HG03439 (cell line): Measurements from ENCODE around the gene MACROD1.
A peak's percentile ranks its signal among the peaks of the same experiment; 100 is the strongest.
"Not testable (repeated sequence)": the region's sequence is repeated elsewhere in the genome, so short reads cannot be mapped to it uniquely, and the experiment has no call there.

ENCODE experiments used
- ATAC-seq: cut with Tn5 transposase; IDR thresholded peaks from one replicate; pipeline ENCODE4 v1.9.1; 2021; ENCODE audit warnings: mild to moderate bottlenecking, moderate library complexity; ENCODE audit not compliant: unreplicated experiment

MACROD1 gene

DNA sequence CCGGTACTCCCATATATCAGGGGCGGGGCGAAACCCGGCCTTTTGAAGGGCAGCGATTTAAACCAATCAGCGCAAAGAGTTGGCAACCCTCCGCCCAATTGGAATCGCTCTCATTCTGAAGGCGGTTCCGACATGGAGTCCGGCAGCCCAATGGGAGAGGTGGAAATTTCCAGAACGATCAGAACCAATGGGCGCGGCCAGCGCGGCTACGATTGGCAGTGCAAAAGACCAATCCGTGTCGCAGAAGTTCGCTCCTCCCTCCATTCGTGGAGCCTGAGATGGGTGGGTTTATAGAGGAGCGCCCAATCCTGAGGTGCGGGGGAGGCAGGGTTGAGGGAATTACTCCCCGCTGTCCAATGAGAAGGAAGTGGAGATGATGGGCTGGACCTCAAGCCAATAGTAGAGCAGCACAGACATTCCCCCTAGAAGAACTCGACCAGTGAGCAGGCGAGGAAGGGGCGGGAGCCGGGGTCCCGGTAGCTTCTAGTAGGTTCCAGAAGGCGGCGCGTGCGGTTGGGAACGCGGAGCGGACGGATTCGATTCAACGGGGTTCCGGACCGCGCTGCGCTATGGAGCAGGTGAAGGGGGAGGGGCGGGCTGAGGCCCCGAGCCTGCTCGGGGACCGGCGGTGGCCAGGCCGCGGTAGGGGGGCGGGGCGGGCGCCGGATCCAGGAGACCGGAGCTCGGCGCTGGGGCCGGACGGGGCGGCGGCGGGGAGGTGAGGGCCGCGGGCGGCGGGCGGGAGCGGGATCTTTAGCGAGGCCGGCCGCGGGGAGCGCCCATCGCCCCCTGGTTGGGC lies 20.0 kb upstream of the MACROD1 start, which contains the start of gene STIP1:
TSS of gene STIP1 (plus strand) at position 479 of the 799 bp plus-strand sequence. CDS start at position 570, 91 bp downstream.
- peak; percentile 86 for ATAC-seq

DNA sequence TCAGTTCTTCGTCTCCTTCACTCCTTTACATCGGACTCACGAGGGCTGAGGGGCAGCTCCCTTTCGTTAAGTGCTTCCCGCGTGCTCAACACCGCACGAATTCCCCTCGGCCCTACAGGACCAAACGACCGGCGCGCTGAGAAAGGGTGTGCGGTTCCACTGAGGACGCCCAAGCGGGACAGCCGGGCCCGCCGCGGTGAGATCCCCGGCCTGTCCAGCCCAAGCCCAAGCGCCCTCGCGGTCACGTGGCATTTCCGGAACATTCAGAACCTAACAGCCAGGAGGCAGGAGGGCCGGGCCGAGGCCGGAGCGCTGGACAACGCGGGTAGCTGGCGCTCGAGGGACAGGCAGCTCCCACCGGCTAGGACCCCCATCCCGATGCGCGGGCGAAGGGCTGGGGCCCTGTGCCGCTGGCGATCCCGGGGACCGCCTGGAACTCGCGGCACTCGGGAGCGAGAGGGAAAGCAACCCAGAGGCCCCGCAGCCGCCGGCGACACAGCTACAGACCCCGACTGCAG lies 19.3 kb upstream of the MACROD1 start:
- peak; percentile 29 for ATAC-seq

DNA sequence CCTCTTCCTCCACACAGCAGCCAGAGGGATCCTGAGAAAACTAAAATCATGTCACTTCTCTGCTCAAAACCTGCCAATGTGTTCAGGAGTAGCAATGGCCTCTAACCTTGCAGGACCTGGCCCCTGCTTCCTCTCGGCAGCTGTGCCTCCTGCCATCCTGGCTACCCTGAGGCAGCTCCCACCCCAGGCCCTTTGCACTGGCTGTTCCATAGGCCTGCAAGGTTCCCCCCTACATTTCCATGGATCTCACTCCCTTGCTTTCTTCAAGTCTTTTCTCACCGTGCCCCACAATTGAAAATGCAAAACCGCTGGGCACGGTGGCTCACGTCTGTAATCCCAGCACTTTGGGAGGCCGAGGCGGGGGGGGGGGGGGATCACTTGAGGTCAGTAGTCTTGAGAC lies 18.0 kb upstream of the MACROD1 start:
- no peak for ATAC-seq

DNA sequence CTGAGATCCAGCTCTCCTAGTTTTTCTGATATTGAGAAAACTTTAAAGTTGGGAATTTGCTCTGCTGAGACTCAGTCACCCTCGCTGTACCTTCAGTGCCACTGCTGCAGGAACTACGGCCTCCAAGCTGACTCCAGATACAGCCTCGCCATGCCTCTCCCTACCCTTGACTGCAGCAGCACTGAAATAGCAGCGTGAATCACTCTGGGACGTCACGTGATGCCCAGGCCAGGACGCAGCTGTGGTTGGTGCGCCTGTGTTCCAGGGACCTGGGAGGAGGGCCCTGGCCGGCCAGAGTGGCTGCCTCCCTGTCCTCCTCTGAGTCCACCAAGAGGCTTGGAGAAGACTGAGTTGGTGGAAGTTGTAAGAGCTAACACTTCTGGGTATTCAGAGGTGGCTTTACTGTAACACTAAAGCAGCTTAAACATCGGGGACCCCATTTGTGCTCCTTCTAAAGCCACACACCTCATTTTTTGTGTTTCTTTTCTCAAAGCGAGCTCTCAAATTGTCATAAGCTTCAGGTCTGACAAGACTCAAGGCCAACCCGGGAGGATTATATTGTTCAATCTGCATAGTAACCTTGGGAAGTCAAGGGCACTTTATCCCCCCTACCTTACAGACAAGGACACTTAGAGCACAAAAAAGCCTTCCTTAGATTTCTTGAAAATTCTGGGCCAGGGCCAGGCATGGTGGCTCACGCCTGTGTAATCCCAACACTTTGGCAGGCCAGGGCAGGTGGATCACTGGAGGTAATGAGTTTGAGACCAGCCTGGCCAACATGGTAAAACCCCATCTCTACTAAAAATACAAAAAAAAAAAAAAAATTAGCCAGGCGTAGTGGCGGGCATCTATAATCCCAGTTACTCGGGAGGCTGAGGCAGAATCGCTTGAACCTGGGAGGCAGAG lies 15.8 kb upstream of the MACROD1 start:
- no peak for ATAC-seq

DNA sequence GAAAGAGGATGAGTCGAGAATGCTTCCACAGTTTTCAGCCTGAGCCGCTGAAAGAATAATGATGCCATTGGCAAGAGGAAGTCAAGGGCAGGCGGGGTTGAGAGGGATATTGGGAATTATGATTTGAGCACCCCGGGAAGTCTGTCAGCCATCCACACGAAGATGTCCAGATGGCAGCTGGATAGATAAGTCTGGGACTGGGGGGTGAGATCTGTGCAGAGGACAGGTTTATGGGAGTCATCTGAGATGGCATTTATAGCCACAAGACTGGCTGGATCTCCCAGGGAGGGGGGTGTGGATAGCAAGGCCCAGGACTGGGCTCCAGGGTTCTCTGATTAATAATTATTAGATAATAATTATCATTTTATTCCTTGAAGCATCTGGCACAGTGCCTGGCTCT lies 15.0 kb upstream of the MACROD1 start:
- no peak for ATAC-seq

DNA sequence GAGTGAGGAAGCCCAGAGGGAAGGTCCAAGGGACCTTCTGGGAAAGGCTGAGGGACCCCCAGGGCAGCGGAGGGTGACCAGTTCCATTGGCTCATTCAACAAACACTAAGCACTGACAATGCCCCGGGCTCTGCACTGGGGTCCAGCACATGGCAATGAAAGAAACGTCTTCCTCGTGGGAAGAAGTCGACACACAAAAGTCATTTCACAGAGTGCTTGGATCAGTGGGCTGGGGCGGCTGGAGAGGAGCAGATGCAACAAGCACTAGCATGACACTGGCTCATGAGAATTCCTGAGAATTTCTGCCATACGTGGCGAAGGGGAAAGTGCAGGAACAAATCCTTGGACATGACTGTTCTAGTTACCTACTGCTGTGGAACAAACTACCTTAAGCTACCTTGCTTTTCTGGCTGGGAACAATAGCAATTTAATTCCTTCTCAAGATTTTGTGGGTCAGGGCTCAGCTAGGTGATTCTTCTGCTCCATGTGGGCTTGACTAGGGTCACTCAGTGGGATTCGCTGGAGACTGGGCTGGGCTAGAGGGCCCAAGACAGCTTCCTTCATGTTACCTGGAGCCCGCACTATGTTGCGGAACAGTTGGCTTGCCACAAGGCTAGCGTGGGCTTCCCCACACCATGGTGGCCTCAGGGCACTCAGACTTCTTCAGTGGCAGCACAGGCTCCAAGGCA lies 13.2 kb upstream of the MACROD1 start:
- ATAC-seq, result no peak

DNA sequence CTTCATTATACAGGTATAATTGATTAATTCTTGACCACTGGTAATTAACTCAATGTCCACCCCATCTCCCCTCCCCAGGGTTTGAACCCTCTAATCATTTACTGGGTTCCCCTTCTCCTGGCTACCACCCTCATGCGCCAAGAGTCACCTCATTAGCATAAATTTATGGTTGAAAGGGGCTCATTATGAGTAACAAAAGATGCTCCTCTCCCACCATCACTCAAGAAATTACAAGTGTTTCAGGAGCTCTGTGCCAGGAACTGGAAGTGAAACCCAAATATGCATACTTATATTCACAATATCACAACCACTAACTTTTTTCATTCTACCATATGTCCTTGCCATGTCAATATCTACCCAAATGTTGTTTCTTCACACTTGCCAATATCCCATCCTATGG lies 12.3 kb upstream of the MACROD1 start:
- no peak for ATAC-seq

DNA sequence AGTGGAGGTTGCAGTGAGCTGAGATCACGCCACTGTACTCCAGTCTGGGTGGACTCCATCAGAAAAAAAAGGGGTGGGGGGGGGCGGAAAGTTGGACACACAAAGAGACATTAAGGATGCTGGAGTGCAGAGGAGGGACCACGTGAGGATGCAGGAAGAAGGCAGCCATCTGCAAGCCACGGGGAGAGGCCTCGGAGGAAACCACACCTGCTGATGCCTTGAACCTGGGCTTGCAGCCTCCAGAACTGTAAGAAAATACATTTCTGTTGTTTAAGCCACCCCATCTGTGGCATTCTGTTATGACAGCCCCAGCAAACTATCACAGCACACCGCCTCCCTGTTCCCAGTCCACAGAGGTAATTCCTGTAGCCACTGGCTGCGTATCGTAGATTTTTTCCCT lies 10.8 kb upstream of the MACROD1 start:
- no peak for ATAC-seq

DNA sequence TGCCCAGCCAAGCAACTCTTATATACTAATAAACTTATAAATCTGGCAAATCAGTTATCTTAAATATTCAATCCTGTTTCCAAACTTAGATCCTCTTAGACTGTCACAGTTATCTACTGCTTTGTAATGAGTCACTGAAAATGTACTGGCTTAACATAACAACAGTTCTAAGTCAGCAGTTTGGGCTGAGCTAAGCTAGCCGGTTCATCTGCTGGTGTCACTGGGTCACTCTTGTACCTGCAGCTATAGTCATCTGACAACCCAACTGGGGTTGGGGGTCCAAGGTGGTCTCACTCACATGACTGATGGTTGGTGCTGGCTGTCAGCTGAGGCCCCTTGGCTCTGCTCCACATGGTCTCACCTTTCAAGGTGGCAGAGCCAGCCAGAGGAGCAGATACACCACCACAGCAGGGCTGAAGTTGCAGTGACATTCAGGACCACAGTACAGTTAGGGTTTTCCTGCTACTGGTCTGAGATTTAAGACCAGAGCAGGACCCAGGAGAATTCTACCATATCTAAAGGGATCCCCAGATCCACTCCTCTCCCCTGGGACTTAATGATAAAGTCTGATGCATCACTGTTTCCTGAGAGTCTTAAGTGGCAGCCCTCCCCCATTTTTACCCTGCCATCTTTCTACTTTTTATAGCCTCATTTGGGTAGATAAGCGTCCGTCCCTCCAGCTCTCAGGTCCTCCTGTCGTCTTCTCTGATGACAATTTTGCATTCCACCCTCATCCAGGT lies 7.9 kb upstream of the MACROD1 start:
- ATAC-seq, result no peak

DNA sequence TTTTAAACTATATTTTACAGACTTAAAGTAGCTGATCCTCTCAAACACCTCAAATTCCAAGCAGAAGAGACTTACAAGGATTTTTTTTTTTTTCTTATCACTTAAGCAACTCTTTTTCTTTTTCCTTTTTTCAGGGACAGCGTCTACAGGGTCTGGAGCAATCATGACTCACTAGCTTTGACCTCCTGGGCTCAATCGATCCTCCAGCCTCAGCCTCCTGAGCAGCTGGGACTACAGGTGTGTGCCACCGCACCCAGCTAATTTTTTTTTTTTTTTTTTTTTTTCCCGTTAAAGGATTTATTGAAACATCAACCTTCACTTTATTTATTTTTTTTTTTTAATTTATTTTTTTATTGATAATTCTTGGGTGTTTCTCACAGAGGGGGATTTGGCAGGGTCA lies 4.5 kb upstream of the MACROD1 start:
- no peak for ATAC-seq

DNA sequence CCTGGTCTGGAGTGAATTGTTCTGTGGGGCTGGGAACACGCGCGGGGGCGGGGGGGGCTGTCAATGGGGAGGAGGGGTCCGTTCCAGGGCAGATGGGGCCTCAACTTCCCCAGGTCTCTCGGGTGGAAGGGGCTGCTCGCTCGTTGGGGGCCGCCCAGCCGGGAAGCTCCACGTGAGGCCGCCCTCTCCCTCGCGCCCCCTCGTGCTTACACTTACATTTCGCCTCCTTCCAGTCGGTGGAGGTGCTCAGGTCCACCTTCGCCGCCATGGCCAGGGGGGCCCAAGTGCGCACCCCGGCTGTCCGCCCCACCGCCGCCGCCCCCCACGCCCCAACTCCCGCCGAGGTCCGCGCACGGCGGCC lies 452 bp downstream of the MACROD1 start:
- ATAC-seq, result no peak

DNA sequence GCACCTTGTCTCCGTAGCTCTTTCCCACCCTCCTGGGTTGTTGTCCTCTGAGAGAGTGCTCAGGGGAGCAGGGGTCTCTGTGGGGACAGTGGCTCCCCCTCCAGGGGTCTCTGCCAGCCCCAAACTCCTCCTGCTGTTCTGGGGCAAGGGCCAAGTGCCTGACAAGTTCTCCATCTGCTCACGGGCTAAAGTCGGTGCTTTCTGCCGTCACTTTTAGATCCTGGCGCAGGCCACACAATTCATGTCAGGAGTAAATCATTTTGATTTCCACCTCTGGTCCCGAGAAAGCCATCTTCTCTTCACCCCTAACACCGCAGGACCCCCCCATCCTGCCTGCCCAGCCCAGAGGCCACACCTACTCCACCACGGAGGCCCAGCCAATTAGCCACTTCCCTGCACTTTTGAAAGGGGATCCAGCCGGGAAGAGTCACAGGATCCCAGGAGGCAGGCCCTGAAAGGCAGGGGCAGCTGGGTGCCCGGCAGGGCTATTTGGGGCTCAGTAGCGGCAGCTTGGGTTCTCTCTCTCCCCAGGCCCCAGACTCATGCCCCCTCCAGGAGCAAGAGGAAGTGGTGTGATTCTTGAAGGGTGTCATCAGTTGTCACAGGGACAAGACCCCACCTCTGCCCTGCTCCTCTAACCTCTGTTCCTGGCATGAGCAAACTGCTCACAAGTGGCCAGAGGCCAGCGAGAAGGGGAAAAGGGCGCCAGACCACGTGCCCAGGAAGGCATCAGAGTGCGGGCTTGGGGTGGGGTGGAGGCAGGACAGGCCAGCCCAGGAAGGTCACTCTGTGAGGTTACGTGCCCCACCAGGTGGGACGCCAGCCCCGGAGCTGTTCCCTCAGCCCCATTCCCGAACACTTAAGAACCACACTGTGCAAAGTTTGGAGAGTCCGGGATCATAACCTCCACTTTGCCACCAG lies 1.3 kb downstream of the MACROD1 start:
- ATAC-seq, result no peak

DNA sequence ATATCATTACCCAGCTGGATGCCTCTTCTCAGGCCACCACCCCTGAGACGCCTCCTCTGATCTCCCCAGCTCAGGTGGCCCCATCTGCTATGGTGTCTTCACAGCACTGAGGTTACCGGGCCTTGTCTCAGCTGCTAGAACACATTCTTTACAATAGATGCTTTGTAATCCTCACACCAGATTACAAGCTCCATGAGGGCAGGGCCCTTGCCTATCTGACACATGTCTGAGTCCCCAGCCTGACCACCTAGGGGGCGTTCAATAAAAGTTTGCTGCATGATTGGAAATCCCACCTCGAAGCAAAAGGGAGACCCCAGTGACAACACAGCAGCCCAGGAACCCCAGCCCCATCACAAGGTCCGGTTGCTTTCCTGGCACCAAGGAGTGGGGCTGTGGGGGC lies 2.0 kb downstream of the MACROD1 start:
- ATAC-seq, result no peak

DNA sequence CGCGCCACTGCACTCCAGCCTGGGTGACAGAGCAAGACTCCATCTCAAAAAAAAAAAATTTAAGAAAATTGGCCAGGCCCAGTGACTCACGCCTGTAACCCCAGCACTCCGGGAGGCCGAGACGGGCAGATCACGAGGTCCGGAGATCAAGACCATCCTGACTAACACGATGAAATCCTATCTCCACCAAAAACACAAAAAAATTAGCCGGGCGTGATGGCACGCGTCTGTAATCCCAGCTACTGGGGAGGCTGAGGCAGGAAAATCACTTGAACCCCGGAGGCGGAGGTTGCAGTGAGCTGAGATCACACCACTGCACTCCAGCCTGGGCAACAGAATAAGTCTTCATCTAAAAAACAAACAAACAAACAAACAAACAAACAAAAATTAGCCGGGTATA lies 3.1 kb downstream of the MACROD1 start:
- not testable (repeated sequence) for ATAC-seq

DNA sequence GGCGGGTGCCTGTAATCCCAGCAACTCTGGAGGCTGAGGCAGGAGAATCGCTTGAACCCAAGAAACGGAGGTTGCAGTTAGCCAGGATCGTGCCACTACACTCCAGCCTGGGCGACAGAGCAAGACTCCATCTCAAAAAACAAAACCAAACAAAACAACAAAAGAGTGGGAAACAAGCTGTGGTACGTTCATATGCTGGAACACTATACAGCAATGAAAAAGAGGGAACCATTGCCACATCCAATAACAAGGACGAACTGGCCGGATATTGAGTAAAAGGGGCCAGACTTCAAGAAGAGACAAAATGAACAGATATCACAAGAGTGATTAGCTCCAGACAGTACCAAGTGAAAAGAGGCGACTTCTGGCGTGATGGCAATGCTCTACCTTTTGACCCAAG lies 4.9 kb downstream of the MACROD1 start:
- no peak for ATAC-seq

DNA sequence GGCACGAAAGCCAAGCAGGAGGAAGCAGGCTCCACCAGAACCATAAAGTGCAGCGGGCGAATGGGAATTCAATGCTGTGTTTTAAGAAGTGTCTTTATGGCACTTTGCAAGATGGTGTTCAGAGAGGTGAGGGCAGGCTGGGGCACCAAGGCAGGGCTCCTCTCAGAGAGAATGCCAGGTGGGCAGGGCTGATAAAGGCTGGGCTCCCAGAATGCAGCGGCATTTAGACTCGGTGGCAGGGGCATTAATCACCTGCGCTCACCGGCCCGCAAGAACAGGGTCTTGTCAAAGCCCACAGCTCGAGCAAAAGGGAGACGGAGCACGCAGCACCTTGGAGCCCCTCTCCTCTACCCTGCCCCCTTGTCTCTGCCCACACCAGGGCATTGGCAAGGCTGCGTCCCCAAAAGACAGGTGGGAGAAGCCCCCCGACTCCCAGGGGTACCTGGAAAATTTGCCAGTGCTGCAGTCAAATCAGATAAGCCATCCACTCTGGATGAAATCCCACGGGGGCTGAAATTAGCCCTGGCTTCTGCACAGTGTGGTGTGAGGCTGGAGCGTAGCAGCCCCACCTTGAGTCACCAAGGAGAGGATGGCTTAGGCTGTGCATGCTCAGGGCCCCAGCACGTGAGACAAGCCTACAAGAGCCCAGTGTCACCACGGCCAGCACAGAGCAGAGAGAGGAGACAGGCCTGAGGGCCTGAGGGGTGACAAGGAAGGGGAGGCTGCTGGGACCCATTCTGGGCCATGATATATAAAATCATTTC lies 8.1 kb downstream of the MACROD1 start:
- ATAC-seq, result no peak

DNA sequence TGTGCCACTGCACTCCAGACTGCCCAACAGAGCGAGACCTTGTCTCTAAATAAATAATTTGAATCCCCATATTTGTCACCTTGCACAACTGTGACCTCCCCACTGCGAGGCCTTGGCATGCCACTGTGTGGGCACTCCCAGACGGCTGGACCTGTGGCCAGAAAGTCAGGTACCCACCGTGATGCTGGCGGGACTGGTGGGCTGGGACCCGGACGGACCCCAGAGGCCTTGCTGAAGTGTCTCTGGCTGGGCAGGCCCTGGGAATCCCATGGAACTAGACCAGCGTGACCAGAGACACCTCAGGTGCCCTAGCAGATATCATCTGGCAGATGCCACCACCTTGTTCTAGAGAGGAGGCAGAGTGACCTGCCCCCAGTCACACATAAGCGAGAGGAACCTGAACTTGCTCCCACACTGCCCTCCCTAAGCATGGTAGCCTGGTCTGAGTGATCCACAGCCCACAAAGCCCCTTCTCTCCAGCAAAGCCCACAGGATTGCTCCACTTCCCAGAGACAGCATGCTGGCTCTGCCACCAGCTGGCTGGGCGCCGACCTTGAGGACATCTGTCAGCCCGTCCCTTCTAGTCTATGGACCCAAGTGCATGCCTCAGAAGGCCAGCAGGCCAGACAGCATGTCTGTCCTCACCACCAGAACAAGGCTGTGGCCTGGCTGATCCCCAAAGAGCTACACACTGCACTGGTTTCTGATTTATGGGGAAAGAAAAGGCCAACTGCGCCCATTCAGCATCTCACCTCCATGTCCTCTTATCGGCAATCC lies 9.5 kb downstream of the MACROD1 start:
- ATAC-seq, result no peak

DNA sequence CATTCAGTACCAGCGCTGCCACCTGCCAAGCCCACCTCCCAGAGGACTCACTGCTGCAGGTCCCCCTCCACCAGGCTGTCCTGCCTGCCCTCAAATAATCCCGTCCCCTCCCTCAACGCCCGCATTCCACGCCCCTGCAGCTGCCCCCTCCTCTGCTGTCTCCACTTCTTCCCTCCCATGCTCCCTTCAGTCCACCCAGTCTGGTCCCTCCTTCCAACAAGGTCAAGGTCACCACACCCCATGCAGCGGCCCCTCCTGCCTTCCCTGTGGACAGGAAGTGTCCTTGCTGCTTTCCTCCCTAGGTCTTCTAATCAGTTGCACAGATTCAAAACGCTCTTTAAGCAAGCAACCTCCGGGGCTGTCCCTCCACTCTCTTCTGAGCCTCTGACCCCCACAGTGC lies 12.1 kb downstream of the MACROD1 start:
- no peak for ATAC-seq
